ENCODE data around the gene MLIP. TPM values are rescaled to one million over a fixed set of nuclear protein-coding genes. Genes with fewer than 3 reads are reported as not detected.

Gene MLIP, protein sequence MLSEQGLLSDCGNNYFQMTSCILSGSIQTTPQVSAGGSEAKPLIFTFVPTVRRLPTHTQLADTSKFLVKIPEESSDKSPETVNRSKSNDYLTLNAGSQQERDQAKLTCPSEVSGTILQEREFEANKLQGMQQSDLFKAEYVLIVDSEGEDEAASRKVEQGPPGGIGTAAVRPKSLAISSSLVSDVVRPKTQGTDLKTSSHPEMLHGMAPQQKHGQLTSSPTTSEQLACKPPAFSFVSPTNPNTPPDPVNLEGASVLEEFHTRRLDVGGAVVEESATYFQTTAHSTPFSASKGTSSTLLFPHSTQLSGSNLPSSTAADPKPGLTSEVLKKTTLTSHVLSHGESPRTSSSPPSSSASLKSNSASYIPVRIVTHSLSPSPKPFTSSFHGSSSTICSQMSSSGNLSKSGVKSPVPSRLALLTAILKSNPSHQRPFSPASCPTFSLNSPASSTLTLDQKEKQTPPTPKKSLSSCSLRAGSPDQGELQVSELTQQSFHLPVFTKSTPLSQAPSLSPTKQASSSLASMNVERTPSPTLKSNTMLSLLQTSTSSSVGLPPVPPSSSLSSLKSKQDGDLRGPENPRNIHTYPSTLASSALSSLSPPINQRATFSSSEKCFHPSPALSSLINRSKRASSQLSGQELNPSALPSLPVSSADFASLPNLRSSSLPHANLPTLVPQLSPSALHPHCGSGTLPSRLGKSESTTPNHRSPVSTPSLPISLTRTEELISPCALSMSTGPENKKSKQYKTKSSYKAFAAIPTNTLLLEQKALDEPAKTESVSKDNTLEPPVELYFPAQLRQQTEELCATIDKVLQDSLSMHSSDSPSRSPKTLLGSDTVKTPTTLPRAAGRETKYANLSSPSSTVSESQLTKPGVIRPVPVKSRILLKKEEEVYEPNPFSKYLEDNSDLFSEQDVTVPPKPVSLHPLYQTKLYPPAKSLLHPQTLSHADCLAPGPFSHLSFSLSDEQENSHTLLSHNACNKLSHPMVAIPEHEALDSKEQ
- total RNA-seq, result 100 to 1,000 TPM; 182 to 383 (median 296) TPM

DNA sequence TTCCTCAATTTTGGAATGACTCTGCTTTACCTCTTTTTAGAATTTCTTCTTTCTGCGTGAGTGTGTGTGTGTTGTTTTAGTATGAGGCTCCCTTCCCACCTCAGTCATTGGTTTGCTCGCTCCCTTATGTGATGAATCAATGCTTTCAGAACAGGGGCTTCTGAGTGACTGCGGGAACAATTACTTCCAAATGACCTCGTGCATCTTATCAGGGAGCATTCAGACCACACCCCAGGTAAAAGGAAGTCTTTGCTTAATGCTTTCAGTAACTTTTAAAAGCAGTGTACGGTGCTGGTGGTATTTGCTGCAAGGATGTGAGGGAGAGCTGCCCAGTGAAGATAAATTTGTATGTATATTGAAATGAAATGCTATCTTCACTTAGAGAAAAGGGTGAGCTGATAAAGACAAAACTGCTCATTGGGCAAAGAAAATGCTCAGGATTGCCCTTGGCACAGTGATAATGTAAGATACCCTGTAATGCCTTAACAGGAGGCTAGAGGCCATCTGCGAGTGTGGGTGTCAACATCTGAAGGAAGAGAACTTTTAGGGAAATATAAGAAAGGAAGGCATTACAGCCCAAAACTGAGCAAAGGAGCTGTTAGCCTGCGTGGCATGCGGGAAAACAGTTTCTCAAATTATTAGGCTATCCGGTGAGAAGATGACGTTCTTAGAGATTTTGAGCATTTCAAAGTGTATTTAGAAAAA lies at the start of gene MLIP:
Gene MLIP (plus strand): TSS at position 103 of the 705 bp plus-strand sequence. CDS start 37 bp downstream, at position 140.
- WGBS, 2 donors, result 72 to 79% methylated on average over 10 of the region's 10 CpGs
- Histone ChIP-seq H3K4me3 (no peak within 1 kb of the TSS), H3K9me3 (no peaks in the 10 kb centered on the region), H3K27me3 (no peaks in the 10 kb centered on the region), H3K27ac (peak within 1 kb of the TSS in 1 of 4 donors; percentile 25), H3K4me1 (peaks cover 0 to 31% (median 2%) of the 10 kb centered on the region in 4 donors), H3K36me3 (no peaks in the 10 kb centered on the region)
- TF ChIP-seq POLR2A (IDR thresholded peaks at IDR 0.05) (no peak), EP300 (IDR thresholded peaks at IDR 0.05) (no peak)
- TF ChIP-seq, protein P1, sequence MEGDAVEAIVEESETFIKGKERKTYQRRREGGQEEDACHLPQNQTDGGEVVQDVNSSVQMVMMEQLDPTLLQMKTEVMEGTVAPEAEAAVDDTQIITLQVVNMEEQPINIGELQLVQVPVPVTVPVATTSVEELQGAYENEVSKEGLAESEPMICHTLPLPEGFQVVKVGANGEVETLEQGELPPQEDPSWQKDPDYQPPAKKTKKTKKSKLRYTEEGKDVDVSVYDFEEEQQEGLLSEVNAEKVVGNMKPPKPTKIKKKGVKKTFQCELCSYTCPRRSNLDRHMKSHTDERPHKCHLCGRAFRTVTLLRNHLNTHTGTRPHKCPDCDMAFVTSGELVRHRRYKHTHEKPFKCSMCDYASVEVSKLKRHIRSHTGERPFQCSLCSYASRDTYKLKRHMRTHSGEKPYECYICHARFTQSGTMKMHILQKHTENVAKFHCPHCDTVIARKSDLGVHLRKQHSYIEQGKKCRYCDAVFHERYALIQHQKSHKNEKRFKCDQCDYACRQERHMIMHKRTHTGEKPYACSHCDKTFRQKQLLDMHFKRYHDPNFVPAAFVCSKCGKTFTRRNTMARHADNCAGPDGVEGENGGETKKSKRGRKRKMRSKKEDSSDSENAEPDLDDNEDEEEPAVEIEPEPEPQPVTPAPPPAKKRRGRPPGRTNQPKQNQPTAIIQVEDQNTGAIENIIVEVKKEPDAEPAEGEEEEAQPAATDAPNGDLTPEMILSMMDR (IDR thresholded peaks at IDR 0.05), result no peak
- no peak for DNase-seq (ENCODE audit: low spot score in 2 of 2)

DNA sequence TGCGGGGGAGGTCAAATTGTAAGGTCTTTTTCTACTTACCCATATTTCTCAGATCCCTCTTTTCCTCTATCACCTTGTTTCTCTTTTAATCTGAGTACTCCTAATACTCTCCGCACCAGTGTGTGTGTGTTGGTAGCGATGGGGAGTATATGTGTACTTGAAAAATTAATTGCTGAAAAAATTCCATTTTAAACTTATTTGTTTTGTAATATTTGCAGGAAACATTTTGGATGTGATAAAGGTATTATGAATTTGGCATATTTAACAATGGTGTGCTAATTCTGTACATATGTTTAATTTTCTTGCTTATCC lies 48.1 kb upstream of the MLIP start:
- Histone ChIP-seq H3K4me1 (peaks cover 0 to 43% (median 3%) of the 10 kb centered on the region in 4 donors), H3K4me3 (peak overlapping the region in 1 of 4 donors; percentile 0), H3K27ac (peak overlapping the region in 3 of 4 donors; percentile 7 to 67 (median 19)), H3K27me3 (no peaks in the 10 kb centered on the region), H3K36me3 (no peaks in the 10 kb centered on the region), H3K9me3 (no peaks in the 10 kb centered on the region)
- no peak for TF ChIP-seq POLR2A (IDR thresholded peaks at IDR 0.05)
- TF ChIP-seq, protein P1 (IDR thresholded peaks at IDR 0.05), result no peak
- TF ChIP-seq EP300 (IDR thresholded peaks at IDR 0.05), result no peak
- 97 to 98% methylated on average over 3 of the region's 3 CpGs for WGBS, 2 donors
- no peak for DNase-seq (ENCODE audit: low spot score in 2 of 2)

DNA sequence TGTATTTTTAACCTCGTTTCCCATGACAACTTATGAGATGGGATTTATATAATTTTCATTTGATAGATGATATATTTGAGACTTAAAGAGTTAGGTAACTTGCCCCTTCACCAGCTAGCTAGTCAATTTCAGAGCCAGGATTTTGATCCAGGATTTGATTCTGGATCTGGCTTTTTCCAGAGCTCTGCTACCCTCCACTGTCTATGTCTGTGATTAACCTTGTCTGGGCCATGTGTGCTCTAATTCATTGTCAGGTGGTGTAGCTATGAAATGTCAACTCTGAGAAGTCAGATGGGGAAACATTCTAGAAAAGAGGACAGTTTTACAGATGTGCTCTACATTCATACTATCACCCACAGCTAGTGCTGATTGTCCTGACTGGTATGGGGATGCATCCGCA lies 42.5 kb upstream of the MLIP start:
- Histone ChIP-seq H3K36me3 (no peaks in the 10 kb centered on the region), H3K27me3 (no peaks in the 10 kb centered on the region), H3K27ac (no peak overlapping the region), H3K9me3 (no peaks in the 10 kb centered on the region), H3K4me1 (peaks cover 0 to 14% (median 1%) of the 10 kb centered on the region in 4 donors), H3K4me3 (no peak overlapping the region)
- WGBS, 2 donors, result 91% methylated on average over 2 of the region's 2 CpGs; no CpG with 5 or more reads in 1 of the 2 donors
- DNase-seq (ENCODE audit: low spot score in 2 of 2), result no peak
- TF ChIP-seq EP300 (IDR thresholded peaks at IDR 0.05), result no peak
- no peak for TF ChIP-seq POLR2A (IDR thresholded peaks at IDR 0.05)
- TF ChIP-seq, protein P1 (IDR thresholded peaks at IDR 0.05), result no peak

DNA sequence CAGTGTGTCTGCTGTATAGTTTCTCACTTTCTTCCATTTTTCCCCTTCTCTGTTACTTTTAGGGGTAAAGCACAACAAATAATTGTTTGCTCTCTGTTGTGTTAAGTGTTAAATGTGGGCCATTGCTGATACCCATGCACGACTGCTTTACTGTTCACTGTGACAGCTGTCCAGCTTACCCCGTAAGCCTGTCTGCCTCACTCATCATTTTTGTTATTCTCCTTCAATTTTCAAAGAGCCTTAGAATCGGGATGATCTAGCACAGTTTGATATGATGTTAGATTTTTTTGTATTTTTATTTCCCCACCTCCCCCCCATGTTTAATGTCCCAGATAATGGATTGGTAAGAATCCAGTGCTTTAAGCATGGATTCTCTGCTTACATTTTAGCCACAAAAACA lies 41.2 kb upstream of the MLIP start:
- Histone ChIP-seq H3K36me3 (no peaks in the 10 kb centered on the region), H3K9me3 (no peaks in the 10 kb centered on the region), H3K4me3 (peak overlapping the region in 2 of 4 donors; percentile 5 to 32), H3K27me3 (no peaks in the 10 kb centered on the region), H3K4me1 (peaks cover 0 to 14% (median 1%) of the 10 kb centered on the region in 4 donors), H3K27ac (peak overlapping the region in 3 of 4 donors; percentile 40 to 79 (median 50))
- no peak for DNase-seq (ENCODE audit: low spot score in 2 of 2)
- 17 to 25% methylated on average over 3 of the region's 3 CpGs for WGBS, 2 donors
- TF ChIP-seq POLR2A (IDR thresholded peaks at IDR 0.05) (no peak), EP300 (IDR thresholded peaks at IDR 0.05) (no peak)
- TF ChIP-seq, protein P1 (IDR thresholded peaks at IDR 0.05), result no peak
